ENCODE measurements around the gene ATPAF1. TPM values are rescaled to one million over a fixed set of nuclear protein-coding genes. Genes with fewer than 3 reads are reported as not detected.
"Not testable (repeated sequence)": the region's sequence is repeated elsewhere in the genome, so short reads cannot be mapped to it uniquely, and the experiment has no call there.

Gene ATPAF1
- total RNA-seq, 3 donors from 2014 or later, result 42.3 to 68.8 (median 44.8) TPM

GRCh38 chr1:46659307-46659870 lies 8.8 kb downstream of the ATPAF1 start:
- no peak for DNase-seq (ENCODE audit: low spot score in 2 of 2)
- Histone ChIP-seq H3K9me3 (no peaks in the 10 kb centered on the region), H3K4me1 (no peaks in the 10 kb centered on the region), H3K27me3 (no peaks in the 10 kb centered on the region), H3K36me3 (peaks cover 4% of the 10 kb centered on the region), H3K27ac (no peak overlapping the region), H3K4me3 (no peak overlapping the region)
- intact Hi-C loops (cut with DNase I; ENCODE audit: low total_unique reads), result no loop called here
- TF ChIP-seq CTCF (IDR thresholded peaks at IDR 0.05) (no peak), POLR2AphosphoS5 (IDR thresholded peaks at IDR 0.05) (no peak)

GRCh38 chr1:46657775-46658174 lies 10.4 kb downstream of the ATPAF1 start:
- DNase-seq (ENCODE audit: low spot score in 2 of 2), result no peak
- Histone ChIP-seq H3K4me1 (no peaks in the 10 kb centered on the region), H3K27ac (no peak overlapping the region), H3K4me3 (no peak overlapping the region), H3K27me3 (no peaks in the 10 kb centered on the region), H3K9me3 (no peaks in the 10 kb centered on the region), H3K36me3 (no peaks in the 10 kb centered on the region)
- TF ChIP-seq POLR2A (IDR thresholded peaks at IDR 0.05), result no peak
- no peak for TF ChIP-seq CTCF (IDR thresholded peaks at IDR 0.05)
- no peak for TF ChIP-seq POLR2AphosphoS5 (IDR thresholded peaks at IDR 0.05)
- intact Hi-C loops (cut with DNase I; ENCODE audit: low total_unique reads), result no loop called here

- TF ChIP-seq POLR2AphosphoS5 (IDR thresholded peaks at IDR 0.05) (no peak), POLR2A (IDR thresholded peaks at IDR 0.05) (no peak), CTCF (IDR thresholded peaks at IDR 0.05) (no peak)
- DNase-seq (ENCODE audit: low spot score in 2 of 2), result no peak
- Histone ChIP-seq H3K4me3 (no peak overlapping the region), H3K36me3 (no peaks in the 10 kb centered on the region), H3K27ac (no peak overlapping the region), H3K9me3 (no peaks in the 10 kb centered on the region), H3K27me3 (no peaks in the 10 kb centered on the region), H3K4me1 (no peaks in the 10 kb centered on the region)
- intact Hi-C loops (cut with DNase I; ENCODE audit: low total_unique reads), result no loop called here
Observed at GRCh38 chr1:46656643-46657042, 11.5 kb downstream of the ATPAF1 start.

- Histone ChIP-seq H3K9me3 (no peaks in the 10 kb centered on the region), H3K36me3 (no peaks in the 10 kb centered on the region), H3K27ac (no peak overlapping the region), H3K4me3 (no peak overlapping the region), H3K27me3 (no peaks in the 10 kb centered on the region), H3K4me1 (no peaks in the 10 kb centered on the region)
- intact Hi-C loops (cut with DNase I; ENCODE audit: low total_unique reads), result no loop called here
- no peak for TF ChIP-seq POLR2A (IDR thresholded peaks at IDR 0.05)
- TF ChIP-seq CTCF (IDR thresholded peaks at IDR 0.05), result no peak
- TF ChIP-seq POLR2AphosphoS5 (IDR thresholded peaks at IDR 0.05), result no peak
- no peak for DNase-seq (ENCODE audit: low spot score in 2 of 2)
Observed at GRCh38 chr1:46655848-46656247, 12.3 kb downstream of the ATPAF1 start.

- DNase-seq (ENCODE audit: low spot score in 2 of 2); H3K4me3 ChIP-seq; intact Hi-C loops (cut with DNase I; ENCODE audit: low total_unique reads); H3K27me3 ChIP-seq; H3K36me3 ChIP-seq; H3K4me1 ChIP-seq; H3K27ac ChIP-seq: not testable (repeated sequence)
- H3K9me3 ChIP-seq, result peaks cover 6 to 10% of the 10 kb centered on the region in 2 donors
Observed at GRCh38 chr1:46654698-46655097, 13.5 kb downstream of the ATPAF1 start.

- DNase-seq (ENCODE audit: low spot score in 2 of 2), result no peak
- no peak overlapping the region for H3K4me3 ChIP-seq
- TF ChIP-seq POLR2AphosphoS5 (IDR thresholded peaks at IDR 0.05), result no peak
- TF ChIP-seq POLR2A (IDR thresholded peaks at IDR 0.05), result no peak
- no peak for TF ChIP-seq CTCF (IDR thresholded peaks at IDR 0.05)
- H3K27ac ChIP-seq, result no peak overlapping the region
- no peaks in the 10 kb centered on the region for H3K4me1 ChIP-seq
- intact Hi-C loops (cut with DNase I; ENCODE audit: low total_unique reads), result no loop called here
- H3K27me3 ChIP-seq, result no peaks in the 10 kb centered on the region
- H3K9me3 ChIP-seq, result peaks cover 12 to 14% of the 10 kb centered on the region in 2 donors
- H3K36me3 ChIP-seq, result no peaks in the 10 kb centered on the region
Observed at GRCh38 chr1:46654012-46654411, 14.2 kb downstream of the ATPAF1 start.
